Esophagus squamous epithelium (tissue), 5 donors: ENCODE results near the gene C19orf85. TPM values are rescaled to one million over a fixed set of nuclear protein-coding genes. Genes with fewer than 3 reads are reported as not detected.

Experiments used
- DNase-seq: peaks from one replicate; lab custom pipeline; 2025; lab: John Stamatoyannopoulos, UW
- H3K27ac ChIP-seq, 4 donors: fragments of 200-600 bp; sonication (generic); one replicate each; pipeline ENCODE4 v1.5.1; 2016 to 2019; ENCODE audit warnings: mild to moderate bottlenecking in 1 of 4
- H3K27me3 ChIP-seq, 4 donors: fragments of 200-600 bp; sonication (generic); 1 replicate in 3 of 4; 2 replicates in 1 of 4; pipeline versions ENCODE4 v1.5.1 to v1.6.0; 2017 to 2021; ENCODE audit warnings: antibody characterized with exemption in 1 of 4
- H3K36me3 ChIP-seq, 3 donors: fragments of 200-600 bp; sonication (generic); one replicate each; pipeline ENCODE4 v1.5.1; 2016 to 2019
- H3K4me1 ChIP-seq, 3 donors: fragments of 200-600 bp; sonication (generic); one replicate each; pipeline ENCODE4 v1.5.1; 2017 to 2019
- H3K4me3 ChIP-seq, 4 donors: fragments of 200-600 bp; sonication (generic); 1 replicate in 3 of 4; 2 replicates in 1 of 4; pipeline ENCODE4 v1.5.1; 2016 to 2019; ENCODE audit warnings: mild to moderate bottlenecking in 2 of 4, moderate library complexity in 1 of 4
- H3K9me3 ChIP-seq, 3 donors: fragments of 200-600 bp; sonication (generic); one replicate each; pipeline ENCODE4 v1.5.1; 2016 to 2019
- POLR2A ChIP-seq, 4 donors: fragments of 450-650 bp; IDR thresholded peaks; one replicate each; pipeline ENCODE4 v1.6.1; 2017; ENCODE audit warnings: antibody characterized with exemption in 4 of 4, mild to moderate bottlenecking in 4 of 4, moderate library complexity in 3 of 4
- WGBS, 2 donors: methylation state at CpG; one replicate each; pipeline ENCODE4 v1.1.5; 2018; 5-methylcytosine and 5-hydroxymethylcytosine counted together
- intact Hi-C: fragments of 100-400 bp; cut with DNase I; formaldehyde crosslinking; loops from one replicate; pipeline ENCODE4 v1.15.0; 2022
- total RNA-seq, 4 donors: library from RNA; depleted of rRNA; stranded (reverse); fragments of >200 nt; gene quantifications; one replicate each; pipeline ENCODE4 v1.1.0, GENCODE V29; 2016
- TF ChIP-seq, protein P1 (sequence below), 6 experiments: fragments of 450-650 bp in 4 of 6; fragments of 200-600 bp in 2 of 6; sonication (generic) in 2 of 6; IDR thresholded peaks; one replicate each; pipeline ENCODE4 v1.5.1; 2016 to 2019; ENCODE audit warnings: antibody characterized with exemption in 6 of 6, mild to moderate bottlenecking in 4 of 6, moderate library complexity in 4 of 6
- donor health status: DM: yes; HTN: yes; CAD: no.

The C19orf85 gene
- total RNA-seq, 4 donors from 2014 or later, result not detected

DNA sequence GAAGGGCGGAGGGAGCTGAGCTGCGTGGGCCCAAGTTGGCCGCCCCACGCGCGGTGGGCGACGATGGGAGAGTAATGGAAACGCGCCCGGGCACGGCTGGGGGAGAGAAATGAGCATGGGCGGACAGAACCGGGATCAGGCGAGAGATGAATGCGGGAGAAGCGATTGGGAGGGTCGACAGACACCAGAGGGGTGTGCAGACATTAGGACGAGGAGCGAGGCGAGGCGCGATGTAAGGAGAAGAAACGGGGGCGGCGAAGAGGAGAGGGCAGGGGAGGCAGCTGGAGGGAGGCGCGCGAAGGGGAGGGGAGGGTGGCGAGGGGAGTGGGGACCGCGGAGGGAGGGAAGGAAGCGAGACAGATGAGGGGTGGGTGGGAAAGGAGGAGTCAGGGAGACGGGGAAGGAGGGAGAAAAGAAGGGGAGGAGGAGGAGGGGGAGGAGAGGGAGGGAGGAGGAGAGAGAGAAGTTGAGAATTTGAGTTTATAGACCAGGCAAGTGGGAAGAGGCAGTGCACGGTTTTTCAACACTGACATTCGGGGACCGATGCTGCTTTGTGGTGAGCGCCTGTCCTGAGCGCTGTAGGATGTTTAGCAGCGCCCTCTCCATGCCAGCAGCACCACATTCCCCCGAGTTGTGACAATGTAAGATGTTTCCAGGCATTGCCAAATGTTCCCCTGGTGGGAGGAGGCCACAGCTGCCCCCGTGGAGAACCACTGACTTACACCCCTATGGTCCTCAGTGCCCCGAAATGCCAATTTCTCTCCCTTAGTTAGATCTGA is 21.3 kb downstream of the C19orf85 start, which contains the start of gene SHISA7:
Gene SHISA7, minus strand, starts transcription at position 256 of the 779 bp plus-strand sequence. CDS start 437 bp downstream, outside the sequence.
- DNase-seq, result no peak
- H3K4me1 ChIP-seq, result peaks cover 11 to 65% (median 18%) of the 10 kb centered on the region in 3 donors
- 1 to 3% methylated on average over 32 to 41 of the region's 43 CpGs for WGBS, 2 donors
- H3K9me3 ChIP-seq, result no peaks in the 10 kb centered on the region
- H3K27me3 ChIP-seq, result peaks cover 21 to 93% (median 35%) of the 10 kb centered on the region in 4 donors
- TF ChIP-seq POLR2A (IDR thresholded peaks at IDR 0.05), result no peak
- TF ChIP-seq, protein P1, sequence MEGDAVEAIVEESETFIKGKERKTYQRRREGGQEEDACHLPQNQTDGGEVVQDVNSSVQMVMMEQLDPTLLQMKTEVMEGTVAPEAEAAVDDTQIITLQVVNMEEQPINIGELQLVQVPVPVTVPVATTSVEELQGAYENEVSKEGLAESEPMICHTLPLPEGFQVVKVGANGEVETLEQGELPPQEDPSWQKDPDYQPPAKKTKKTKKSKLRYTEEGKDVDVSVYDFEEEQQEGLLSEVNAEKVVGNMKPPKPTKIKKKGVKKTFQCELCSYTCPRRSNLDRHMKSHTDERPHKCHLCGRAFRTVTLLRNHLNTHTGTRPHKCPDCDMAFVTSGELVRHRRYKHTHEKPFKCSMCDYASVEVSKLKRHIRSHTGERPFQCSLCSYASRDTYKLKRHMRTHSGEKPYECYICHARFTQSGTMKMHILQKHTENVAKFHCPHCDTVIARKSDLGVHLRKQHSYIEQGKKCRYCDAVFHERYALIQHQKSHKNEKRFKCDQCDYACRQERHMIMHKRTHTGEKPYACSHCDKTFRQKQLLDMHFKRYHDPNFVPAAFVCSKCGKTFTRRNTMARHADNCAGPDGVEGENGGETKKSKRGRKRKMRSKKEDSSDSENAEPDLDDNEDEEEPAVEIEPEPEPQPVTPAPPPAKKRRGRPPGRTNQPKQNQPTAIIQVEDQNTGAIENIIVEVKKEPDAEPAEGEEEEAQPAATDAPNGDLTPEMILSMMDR (IDR thresholded peaks at IDR 0.05), result no peak
- intact Hi-C loops, result no loop called here
- no peaks in the 10 kb centered on the region for H3K36me3 ChIP-seq
- peak within 1 kb of the TSS in 2 of 4 donors; percentile 15 to 35 for H3K4me3 ChIP-seq
- H3K27ac ChIP-seq, result no peak within 1 kb of the TSS

DNA sequence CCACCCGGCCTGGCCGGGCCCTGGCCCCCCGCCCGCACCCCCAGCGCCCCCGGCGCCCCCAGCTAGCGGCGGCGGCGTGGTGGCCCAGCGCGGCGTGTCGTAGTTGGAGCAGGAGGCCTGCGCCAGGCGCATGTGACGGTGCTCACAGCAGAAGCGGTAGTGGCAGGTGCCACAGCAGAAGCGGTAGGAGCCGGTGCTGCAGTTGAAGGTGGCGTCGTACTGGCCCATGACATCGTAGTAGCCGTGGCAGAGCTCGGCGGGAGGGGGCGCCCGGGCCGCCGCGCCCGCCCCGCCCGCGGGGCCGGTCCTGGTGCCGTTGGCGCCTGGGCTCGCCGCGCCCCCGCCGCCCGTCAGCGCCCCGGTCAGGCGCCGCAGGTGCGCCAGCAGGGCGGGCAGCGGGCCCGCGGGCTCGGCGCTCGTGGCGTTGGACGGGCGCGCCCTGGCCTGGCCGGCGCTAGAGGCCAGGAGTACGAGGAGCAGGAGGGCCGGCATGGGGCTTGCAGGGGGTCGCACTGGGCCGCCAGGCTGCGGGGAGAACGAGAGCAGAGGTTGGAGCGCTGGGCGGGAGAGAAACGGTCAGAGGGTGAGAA is 22.1 kb downstream of the C19orf85 start:
- WGBS, 2 donors, result 1% methylated on average over 21 of the region's 72 CpGs; no CpG with 5 or more reads in 1 of the 2 donors
- intact Hi-C loops, result no loop called here
- peak overlapping the region in 2 of 4 donors; percentile 15 to 35 for H3K4me3 ChIP-seq
- H3K9me3 ChIP-seq, result no peaks in the 10 kb centered on the region
- no peaks in the 10 kb centered on the region for H3K36me3 ChIP-seq
- H3K4me1 ChIP-seq, result peaks cover 11 to 58% (median 17%) of the 10 kb centered on the region in 3 donors
- DNase-seq, result no peak
- no peak overlapping the region for H3K27ac ChIP-seq
- TF ChIP-seq, protein P1 (IDR thresholded peaks at IDR 0.05), result no peak
- no peak for TF ChIP-seq POLR2A (IDR thresholded peaks at IDR 0.05)
- peaks cover 21 to 98% (median 35%) of the 10 kb centered on the region in 4 donors for H3K27me3 ChIP-seq

DNA sequence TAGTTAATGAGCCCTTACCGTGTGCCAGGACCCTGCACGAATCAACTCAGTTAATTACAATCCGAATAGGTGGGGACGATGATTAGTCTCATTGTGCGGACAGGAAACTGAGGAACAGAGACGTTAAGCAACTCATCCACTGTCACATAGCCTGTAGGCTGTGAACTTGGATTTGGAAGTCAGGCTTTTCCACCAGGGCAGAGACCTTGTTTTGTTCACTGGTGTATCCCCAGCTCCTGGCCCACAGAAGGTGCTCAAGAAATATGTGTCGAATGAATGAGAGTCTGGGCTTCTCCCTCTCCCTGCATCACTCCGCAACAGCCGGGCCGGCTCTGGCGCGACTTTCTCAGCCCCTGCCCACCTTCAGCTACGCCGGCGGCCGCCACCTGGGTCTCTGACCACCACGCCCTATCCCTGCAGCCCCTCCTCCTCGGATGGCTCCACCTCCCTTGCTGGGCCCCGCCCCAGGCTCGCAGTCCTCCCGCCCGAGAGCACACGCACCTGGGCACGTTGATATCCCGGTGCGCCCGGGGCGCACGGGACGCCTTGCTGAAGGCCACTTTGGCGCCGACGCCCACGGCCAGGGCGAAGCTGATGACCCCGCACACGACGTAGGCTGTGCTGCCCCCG is 22.7 kb downstream of the C19orf85 start:
- Histone ChIP-seq H3K27me3 (peaks cover 21 to 98% (median 35%) of the 10 kb centered on the region in 4 donors), H3K9me3 (no peaks in the 10 kb centered on the region), H3K36me3 (no peaks in the 10 kb centered on the region), H3K4me3 (peak overlapping the region in 2 of 4 donors; percentile 15 to 35), H3K27ac (no peak overlapping the region), H3K4me1 (peaks cover 11 to 52% (median 14%) of the 10 kb centered on the region in 3 donors)
- 6% methylated on average over 6 to 18 of the region's 39 CpGs for WGBS, 2 donors
- intact Hi-C loops, result no loop called here
- TF ChIP-seq, protein P1 (IDR thresholded peaks at IDR 0.05), result no peak
- TF ChIP-seq POLR2A (IDR thresholded peaks at IDR 0.05), result no peak
- DNase-seq, result no peak

DNA sequence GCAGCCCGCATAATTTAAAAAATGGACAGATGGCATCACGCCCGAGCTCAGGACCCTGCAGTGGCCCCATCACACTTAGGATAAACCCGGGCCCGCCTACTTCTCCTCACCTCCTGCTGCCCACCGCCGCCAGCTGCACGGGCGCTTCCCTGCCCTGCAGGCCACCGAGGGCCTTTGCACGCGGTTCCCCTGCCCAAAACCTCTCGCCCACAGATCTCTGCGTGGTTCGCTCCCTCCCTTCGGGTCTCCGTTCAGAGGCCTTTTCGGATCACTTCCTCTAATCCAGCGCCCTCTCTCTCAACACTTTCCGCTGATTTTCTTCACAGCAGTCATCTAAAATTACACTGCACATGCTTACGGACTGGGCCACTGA is 23.2 kb downstream of the C19orf85 start:
- TF ChIP-seq, protein P1 (IDR thresholded peaks at IDR 0.05), result no peak
- TF ChIP-seq POLR2A (IDR thresholded peaks at IDR 0.05), result no peak
- peaks cover 21 to 99% (median 35%) of the 10 kb centered on the region in 4 donors for H3K27me3 ChIP-seq
- WGBS, 2 donors, result 4 to 8% methylated on average over 21 of the region's 21 CpGs
- no peak overlapping the region for H3K4me3 ChIP-seq
- H3K36me3 ChIP-seq, result no peaks in the 10 kb centered on the region
- no peak overlapping the region for H3K27ac ChIP-seq
- H3K9me3 ChIP-seq, result no peaks in the 10 kb centered on the region
- H3K4me1 ChIP-seq, result peaks cover 11 to 47% (median 14%) of the 10 kb centered on the region in 3 donors
- intact Hi-C loops, result no loop called here
- DNase-seq, result no peak
